Measurements from ENCODE around the gene ATR. TPM values are rescaled to one million over a fixed set of nuclear protein-coding genes. Genes with fewer than 3 reads are reported as not detected.

Gene ATR
- total RNA-seq, 1 experiment from 2014 or later, result 17.5 TPM

- CTCF ChIA-PET, result no interaction called here
- Mint-ChIP-seq H3K27me3 (ENCODE audit: insufficient read depth, unreplicated experiment) (no peaks in the 10 kb centered on the region), H3K9me3 (ENCODE audit: unreplicated experiment) (no peaks in the 10 kb centered on the region), H3K36me3 (ENCODE audit: insufficient read depth, unreplicated experiment) (no peaks in the 10 kb centered on the region), H3K4me3 (ENCODE audit: unreplicated experiment) (no peak overlapping the region), H3K4me1 (ENCODE audit: low read depth, unreplicated experiment) (peaks cover 10% of the 10 kb centered on the region), H3K27ac (ENCODE audit: unreplicated experiment) (no peak overlapping the region)
- DNase-seq, result no peak
- no peaks in the 10 kb centered on the region for H3K36me3 ChIP-seq (ENCODE audit: control insufficient read depth, insufficient read depth, low read length)
- BruUV-seq (replicated peaks), result no TSS peak
- POLR2A ChIA-PET, result no interaction called here
- no peak for TF ChIP-seq CTCF (IDR thresholded peaks at IDR 0.05; ENCODE audit: insufficient read depth in 1 of 2, low read depth in 1 of 2, low read length in 1 of 2, severe bottlenecking in 1 of 2, unreplicated experiment in 1 of 2)
- no peaks in the 10 kb centered on the region for H3K9me3 ChIP-seq
- intact Hi-C loops (cut with micrococcal nuclease; ENCODE audit: unreplicated experiment), result no loop called here
- H3K4me1 ChIP-seq, result peaks cover 17% of the 10 kb centered on the region
- H3K27me3 ChIP-seq (replicated peaks; ENCODE audit: control insufficient read depth, insufficient read depth, low read length), result no peaks in the 10 kb centered on the region
- no peak overlapping the region for H3K4me3 ChIP-seq (ENCODE audit: low read depth, low read length)
Observed at GRCh38 chr3:142613491-142613890, 35.0 kb upstream of the ATR start.

- no peak for DNase-seq
- no peak overlapping the region for H3K4me3 ChIP-seq (ENCODE audit: low read depth, low read length)
- H3K27me3 ChIP-seq (replicated peaks; ENCODE audit: control insufficient read depth, insufficient read depth, low read length), result no peaks in the 10 kb centered on the region
- Mint-ChIP-seq H3K27ac (ENCODE audit: unreplicated experiment) (no peak overlapping the region), H3K9me3 (ENCODE audit: unreplicated experiment) (no peaks in the 10 kb centered on the region), H3K4me1 (ENCODE audit: low read depth, unreplicated experiment) (peaks cover 16% of the 10 kb centered on the region), H3K4me3 (ENCODE audit: unreplicated experiment) (no peak overlapping the region), H3K36me3 (ENCODE audit: insufficient read depth, unreplicated experiment) (no peaks in the 10 kb centered on the region), H3K27me3 (ENCODE audit: insufficient read depth, unreplicated experiment) (no peaks in the 10 kb centered on the region)
- CTCF ChIA-PET, result no interaction called here
- POLR2A ChIA-PET, result no interaction called here
- no TSS peak for BruUV-seq (replicated peaks)
- no peaks in the 10 kb centered on the region for H3K9me3 ChIP-seq
- intact Hi-C loops (cut with micrococcal nuclease; ENCODE audit: unreplicated experiment), result no loop called here
- no peaks in the 10 kb centered on the region for H3K36me3 ChIP-seq (ENCODE audit: control insufficient read depth, insufficient read depth, low read length)
- no peak for TF ChIP-seq CTCF (IDR thresholded peaks at IDR 0.05; ENCODE audit: insufficient read depth in 1 of 2, low read depth in 1 of 2, low read length in 1 of 2, severe bottlenecking in 1 of 2, unreplicated experiment in 1 of 2)
- H3K4me1 ChIP-seq, result peaks cover 19% of the 10 kb centered on the region
Observed at GRCh38 chr3:142611206-142611605, 32.7 kb upstream of the ATR start.

- Histone ChIP-seq H3K27me3 (replicated peaks; ENCODE audit: control insufficient read depth, insufficient read depth, low read length) (no peaks in the 10 kb centered on the region), H3K4me3 (ENCODE audit: low read depth, low read length) (no peak overlapping the region), H3K4me1 (peaks cover 27% of the 10 kb centered on the region), H3K9me3 (no peaks in the 10 kb centered on the region), H3K36me3 (ENCODE audit: control insufficient read depth, insufficient read depth, low read length) (no peaks in the 10 kb centered on the region)
- TF ChIP-seq CTCF (IDR thresholded peaks at IDR 0.05; ENCODE audit: insufficient read depth in 1 of 2, low read depth in 1 of 2, low read length in 1 of 2, severe bottlenecking in 1 of 2, unreplicated experiment in 1 of 2), result no peak
- H3K4me3 Mint-ChIP-seq (ENCODE audit: unreplicated experiment), result no peak overlapping the region
- peaks cover 6% of the 10 kb centered on the region for H3K4me1 Mint-ChIP-seq (ENCODE audit: low read depth, unreplicated experiment)
- no peaks in the 10 kb centered on the region for H3K27me3 Mint-ChIP-seq (ENCODE audit: insufficient read depth, unreplicated experiment)
- CTCF ChIA-PET, result interaction anchor here (0.8 to 1.7 kb wide), 2 partner anchors 22 to 71 kb away, joined by 4 to 6 read pairs; no protein-coding TSS in a partner anchor
- no TSS peak for BruUV-seq (replicated peaks)
- DNase-seq, result no peak
- no peaks in the 10 kb centered on the region for H3K36me3 Mint-ChIP-seq (ENCODE audit: insufficient read depth, unreplicated experiment)
- H3K27ac Mint-ChIP-seq (ENCODE audit: unreplicated experiment), result peak overlapping the region; percentile 78
- intact Hi-C loops (cut with micrococcal nuclease; ENCODE audit: unreplicated experiment), result no loop called here
- no peaks in the 10 kb centered on the region for H3K9me3 Mint-ChIP-seq (ENCODE audit: unreplicated experiment)
- POLR2A ChIA-PET, result interaction anchor here (0.9 to 1.7 kb wide), 3 partner anchors 10 to 392 kb away, joined by 3 to 5 read pairs (median 4); partner anchors contain the start of genes PLS1 and U2SURP
Observed at GRCh38 chr3:142609136-142609535, 30.6 kb upstream of the ATR start.

Measured in Caco-2 (cell line).